Large intestine (tissue), 3 donors: Measurements from ENCODE around the gene SH3PXD2A. TPM values are rescaled to one million over a fixed set of nuclear protein-coding genes. Genes with fewer than 3 reads are reported as not detected.

Source experiments
- DNase-seq, 2 donors: peaks; one replicate each; pipeline versions ENCODE4 v3.0.0 to v3.0.0-alpha.2; 2013
- H3K27ac ChIP-seq: one replicate; pipeline ENCODE4 v1.5.1; 2013; ENCODE audit warnings: low read length
- H3K27me3 ChIP-seq: 2 replicates; pipeline ENCODE4 v1.6.1; 2013; ENCODE audit warnings: low read length; ENCODE audit not compliant: control insufficient read depth, insufficient read depth
- H3K36me3 ChIP-seq: 2 replicates; pipeline ENCODE4 v1.6.1; 2013; ENCODE audit warnings: low read length; ENCODE audit not compliant: control insufficient read depth, insufficient read depth
- H3K4me1 ChIP-seq: one replicate; pipeline ENCODE4 v1.6.1; 2013; ENCODE audit warnings: low read length; ENCODE audit not compliant: control insufficient read depth, insufficient read depth
- H3K4me3 ChIP-seq: one replicate; pipeline ENCODE4 v1.5.1; 2013; ENCODE audit warnings: low read length
- H3K9me3 ChIP-seq: one replicate; pipeline ENCODE4 v1.6.1; 2013; ENCODE audit warnings: mild to moderate bottlenecking, low read depth, low read length, moderate library complexity; ENCODE audit not compliant: control insufficient read depth
- WGBS: methylation state at CpG from one replicate; pipeline ENCODE4 v1.1.5; 2013; ENCODE audit warnings: low lambda C conversion rate; ENCODE audit not compliant: insufficient coverage; 5-methylcytosine and 5-hydroxymethylcytosine counted together
- polyA plus RNA-seq: library from polyadenylated mRNA; unstranded; fragments of 120-200 nt; gene quantifications from one replicate; pipeline ENCODE4 v1.2.1, GENCODE V29; 2013

SH3PXD2A gene
- polyA plus RNA-seq, 1 donor = 32.0 TPM

DNA sequence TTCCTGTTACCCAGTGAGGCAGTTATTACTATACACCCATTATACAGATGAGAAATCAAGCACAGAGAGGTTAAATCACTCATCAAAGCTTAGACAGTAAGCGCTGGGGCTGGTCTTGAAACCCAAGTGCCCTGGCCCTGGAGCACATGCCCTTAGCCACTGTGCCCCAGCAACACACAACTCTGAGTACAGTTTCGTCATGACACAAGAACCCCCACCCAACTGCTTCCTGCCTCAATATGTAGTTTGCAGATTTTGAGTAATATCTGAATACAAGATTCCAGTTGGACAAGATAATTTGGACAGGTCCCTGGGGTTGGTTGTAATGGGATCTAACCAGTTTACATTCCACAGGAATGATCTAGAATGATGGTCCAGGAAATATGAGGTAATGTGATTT, 62.8 kb downstream of the SH3PXD2A start:
- WGBS = no CpG with 5 or more reads among the region's 2 CpGs
- DNase-seq = no peak
- H3K36me3 ChIP-seq = peaks cover 5% of the 10 kb centered on the region
- H3K4me3 ChIP-seq = no peak overlapping the region
- H3K9me3 ChIP-seq = no peaks in the 10 kb centered on the region
- H3K27me3 ChIP-seq = no peaks in the 10 kb centered on the region
- H3K4me1 ChIP-seq = peaks cover 64% of the 10 kb centered on the region
- H3K27ac ChIP-seq = peak overlapping the region; percentile 97

GRCh38 chr10:103791858-103792257, 63.5 kb downstream of the SH3PXD2A start:
- no CpG with 5 or more reads among the region's 3 CpGs for WGBS
- Histone ChIP-seq H3K9me3 (no peaks in the 10 kb centered on the region), H3K27ac (peak overlapping the region; percentile 97), H3K27me3 (no peaks in the 10 kb centered on the region), H3K36me3 (peaks cover 5% of the 10 kb centered on the region), H3K4me3 (no peak overlapping the region), H3K4me1 (peaks cover 64% of the 10 kb centered on the region)
- no peak for DNase-seq

- H3K4me1 ChIP-seq = peaks cover 64% of the 10 kb centered on the region
- DNase-seq = no peak
- H3K9me3 ChIP-seq = no peaks in the 10 kb centered on the region
- H3K27ac ChIP-seq = peak overlapping the region; percentile 97
- peaks cover 5% of the 10 kb centered on the region for H3K36me3 ChIP-seq
- no CpG with 5 or more reads among the region's 8 CpGs for WGBS
- no peaks in the 10 kb centered on the region for H3K27me3 ChIP-seq
- H3K4me3 ChIP-seq = no peak overlapping the region
Observed at GRCh38 chr10:103791291-103791690, 64.1 kb downstream of the SH3PXD2A start.

DNA sequence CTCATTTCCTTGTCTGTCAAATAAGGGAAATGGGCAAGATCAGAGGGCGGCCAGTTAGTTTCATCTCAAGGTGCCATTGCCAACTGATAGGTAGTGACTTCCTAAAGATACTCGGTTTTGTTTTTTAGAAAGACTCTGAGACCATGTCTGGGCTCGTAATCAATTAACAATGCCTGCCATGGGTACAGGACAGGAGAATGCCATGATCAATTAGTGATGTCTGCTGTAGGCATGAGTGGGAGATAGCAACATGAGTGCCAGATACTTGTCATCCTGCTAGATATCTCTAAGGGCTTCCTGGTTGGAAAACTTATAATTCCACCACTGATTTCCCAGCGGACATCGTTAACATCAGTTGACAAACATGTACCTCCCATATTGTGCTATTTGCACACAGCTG, 64.8 kb downstream of the SH3PXD2A start:
- Histone ChIP-seq H3K36me3 (peaks cover 5% of the 10 kb centered on the region), H3K27me3 (no peaks in the 10 kb centered on the region), H3K4me3 (no peak overlapping the region), H3K9me3 (no peaks in the 10 kb centered on the region), H3K27ac (peak overlapping the region; percentile 18), H3K4me1 (peaks cover 65% of the 10 kb centered on the region)
- DNase-seq = no peak
- WGBS = 100% methylated on average over 2 of the region's 5 CpGs

GRCh38 chr10:103789771-103790201, 65.6 kb downstream of the SH3PXD2A start:
- WGBS = no CpG with 5 or more reads among the region's 7 CpGs
- H3K27me3 ChIP-seq = no peaks in the 10 kb centered on the region
- peaks cover 65% of the 10 kb centered on the region for H3K4me1 ChIP-seq
- peak overlapping the region; percentile 61 for H3K27ac ChIP-seq
- peaks cover 5% of the 10 kb centered on the region for H3K36me3 ChIP-seq
- DNase-seq = peak; percentile 80 to 90
- H3K9me3 ChIP-seq = no peaks in the 10 kb centered on the region
- H3K4me3 ChIP-seq = no peak overlapping the region

DNA sequence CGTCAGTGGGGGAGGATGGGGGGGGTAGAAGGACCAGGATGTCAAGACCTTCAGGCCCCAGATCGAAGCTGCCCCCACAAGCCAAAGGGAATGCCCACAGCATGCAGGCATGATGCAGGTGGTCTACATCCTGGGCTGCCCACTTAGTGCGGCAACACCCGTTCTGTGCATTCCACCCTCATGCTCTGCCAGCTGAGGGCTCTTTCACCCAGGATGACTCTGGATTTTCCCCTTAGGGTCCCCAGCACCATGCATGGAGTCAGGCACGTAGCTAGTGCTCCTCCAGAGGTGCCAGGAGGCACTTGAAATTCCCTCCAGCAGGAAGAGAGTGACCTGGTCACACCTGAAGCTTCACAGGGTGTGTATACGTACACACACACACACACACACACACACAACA, 66.2 kb downstream of the SH3PXD2A start:
- Histone ChIP-seq H3K4me3 (no peak overlapping the region), H3K27me3 (no peaks in the 10 kb centered on the region), H3K27ac (peak overlapping the region; percentile 61), H3K9me3 (no peaks in the 10 kb centered on the region), H3K36me3 (peaks cover 5% of the 10 kb centered on the region), H3K4me1 (peaks cover 67% of the 10 kb centered on the region)
- no CpG with 5 or more reads among the region's 6 CpGs for WGBS
- no peak for DNase-seq

GRCh38 chr10:103787331-103787730, 68.0 kb downstream of the SH3PXD2A start:
- peaks cover 7% of the 10 kb centered on the region for H3K36me3 ChIP-seq
- no peaks in the 10 kb centered on the region for H3K27me3 ChIP-seq
- H3K9me3 ChIP-seq = no peaks in the 10 kb centered on the region
- H3K4me3 ChIP-seq = no peak overlapping the region
- H3K27ac ChIP-seq = no peak overlapping the region
- peaks cover 53% of the 10 kb centered on the region for H3K4me1 ChIP-seq
- no CpG with 5 or more reads among the region's 3 CpGs for WGBS
- no peak for DNase-seq

- WGBS = no CpG with 5 or more reads among the region's 4 CpGs
- DNase-seq = no peak
- no peak overlapping the region for H3K4me3 ChIP-seq
- H3K27me3 ChIP-seq = no peaks in the 10 kb centered on the region
- H3K4me1 ChIP-seq = peaks cover 47% of the 10 kb centered on the region
- H3K9me3 ChIP-seq = no peaks in the 10 kb centered on the region
- no peak overlapping the region for H3K27ac ChIP-seq
- H3K36me3 ChIP-seq = peaks cover 3% of the 10 kb centered on the region
Observed at GRCh38 chr10:103786020-103786419, 69.4 kb downstream of the SH3PXD2A start.

GRCh38 chr10:103784723-103785418, 70.5 kb downstream of the SH3PXD2A start:
- no CpG with 5 or more reads among the region's 9 CpGs for WGBS
- Histone ChIP-seq H3K4me1 (peaks cover 47% of the 10 kb centered on the region), H3K4me3 (no peak overlapping the region), H3K27ac (no peak overlapping the region), H3K27me3 (no peaks in the 10 kb centered on the region), H3K36me3 (peaks cover 3% of the 10 kb centered on the region), H3K9me3 (no peaks in the 10 kb centered on the region)
- DNase-seq = peak in 1 of 2 donors; percentile 31

DNA sequence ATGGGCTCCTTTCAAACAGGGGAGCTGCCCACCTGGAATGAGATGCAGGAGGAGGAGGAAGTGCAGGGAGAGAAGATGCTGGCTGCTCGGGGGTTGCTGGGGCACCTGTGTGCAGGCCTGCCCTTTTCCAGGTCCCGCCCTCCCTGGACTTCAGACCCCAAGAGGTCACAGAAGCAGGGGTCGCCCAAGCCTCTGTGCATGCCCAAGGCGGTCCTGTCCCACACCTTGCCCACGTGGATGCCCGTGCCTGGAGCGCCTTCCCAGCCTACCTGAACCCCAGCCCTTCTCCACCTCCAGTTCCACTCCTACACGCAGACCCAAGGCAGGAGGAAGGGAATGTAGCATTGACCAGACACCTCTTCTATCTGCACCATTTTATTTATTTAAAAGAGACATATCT, 71.3 kb downstream of the SH3PXD2A start:
- H3K36me3 ChIP-seq = peaks cover 3% of the 10 kb centered on the region
- DNase-seq = no peak
- no peaks in the 10 kb centered on the region for H3K9me3 ChIP-seq
- no peaks in the 10 kb centered on the region for H3K27me3 ChIP-seq
- no peak overlapping the region for H3K27ac ChIP-seq
- peaks cover 40% of the 10 kb centered on the region for H3K4me1 ChIP-seq
- WGBS = no CpG with 5 or more reads among the region's 8 CpGs
- no peak overlapping the region for H3K4me3 ChIP-seq

DNA sequence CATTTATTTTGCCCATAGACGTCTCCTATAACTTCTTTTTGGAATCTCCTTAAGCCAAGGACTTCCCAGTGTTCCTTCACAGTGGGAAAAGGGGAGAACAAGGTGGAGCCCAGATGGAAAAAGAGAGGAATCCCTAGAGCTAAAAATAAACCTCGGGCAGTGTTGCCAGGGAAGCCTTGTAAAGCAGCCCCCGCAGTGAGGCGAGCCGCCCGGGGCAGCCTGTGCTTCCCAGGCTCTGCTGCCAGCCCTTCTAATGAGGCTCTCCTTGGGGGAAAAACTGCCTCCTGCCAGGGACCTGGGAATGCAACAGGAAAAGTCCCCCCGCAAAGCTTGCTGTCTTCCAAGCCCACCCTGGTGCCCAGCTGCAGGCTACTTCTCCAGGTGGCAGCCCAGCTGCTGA, 71.7 kb downstream of the SH3PXD2A start:
- Histone ChIP-seq H3K36me3 (peaks cover 3% of the 10 kb centered on the region), H3K4me3 (no peak overlapping the region), H3K4me1 (peaks cover 38% of the 10 kb centered on the region), H3K27ac (no peak overlapping the region), H3K9me3 (no peaks in the 10 kb centered on the region), H3K27me3 (no peaks in the 10 kb centered on the region)
- no CpG with 5 or more reads among the region's 7 CpGs for WGBS
- DNase-seq = no peak
